HG03139 (cell line): ENCODE measurements around the gene STRIP1.

Experiments
- ATAC-seq: cut with Tn5 transposase; IDR thresholded peaks from one replicate; pipeline ENCODE4 v1.9.1; 2021; ENCODE audit not compliant: unreplicated experiment

The STRIP1 gene

GRCh38 chr1:110091381-110091780 is 57.0 kb downstream of the STRIP1 start:
- no peak for ATAC-seq

DNA sequence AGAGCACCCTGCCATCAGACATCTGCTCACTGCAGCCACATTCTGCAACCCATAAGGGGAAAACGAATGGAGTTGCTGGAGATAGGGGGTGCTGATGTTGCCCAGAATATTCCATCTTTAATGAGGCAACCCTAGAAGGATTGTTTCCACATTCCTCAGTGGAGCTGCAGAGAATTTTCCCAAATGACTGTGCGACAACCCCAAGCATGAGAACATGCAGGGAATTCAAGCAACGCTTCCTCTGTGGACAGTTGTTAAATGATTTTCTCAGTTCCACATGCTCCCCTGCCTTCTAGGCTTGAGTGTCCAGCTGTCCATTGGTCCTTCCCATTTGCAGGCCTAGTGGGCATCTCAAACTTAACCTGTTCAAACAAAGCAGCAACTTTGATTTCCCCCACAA is 57.4 kb downstream of the STRIP1 start:
- no peak for ATAC-seq

- no peak for ATAC-seq
Observed at GRCh38 chr1:110092991-110093390, 58.6 kb downstream of the STRIP1 start.

- ATAC-seq: no peak
Observed at GRCh38 chr1:110094931-110095654, 60.7 kb downstream of the STRIP1 start.

GRCh38 chr1:110097507-110098221 is 63.2 kb downstream of the STRIP1 start:
- no peak for ATAC-seq

DNA sequence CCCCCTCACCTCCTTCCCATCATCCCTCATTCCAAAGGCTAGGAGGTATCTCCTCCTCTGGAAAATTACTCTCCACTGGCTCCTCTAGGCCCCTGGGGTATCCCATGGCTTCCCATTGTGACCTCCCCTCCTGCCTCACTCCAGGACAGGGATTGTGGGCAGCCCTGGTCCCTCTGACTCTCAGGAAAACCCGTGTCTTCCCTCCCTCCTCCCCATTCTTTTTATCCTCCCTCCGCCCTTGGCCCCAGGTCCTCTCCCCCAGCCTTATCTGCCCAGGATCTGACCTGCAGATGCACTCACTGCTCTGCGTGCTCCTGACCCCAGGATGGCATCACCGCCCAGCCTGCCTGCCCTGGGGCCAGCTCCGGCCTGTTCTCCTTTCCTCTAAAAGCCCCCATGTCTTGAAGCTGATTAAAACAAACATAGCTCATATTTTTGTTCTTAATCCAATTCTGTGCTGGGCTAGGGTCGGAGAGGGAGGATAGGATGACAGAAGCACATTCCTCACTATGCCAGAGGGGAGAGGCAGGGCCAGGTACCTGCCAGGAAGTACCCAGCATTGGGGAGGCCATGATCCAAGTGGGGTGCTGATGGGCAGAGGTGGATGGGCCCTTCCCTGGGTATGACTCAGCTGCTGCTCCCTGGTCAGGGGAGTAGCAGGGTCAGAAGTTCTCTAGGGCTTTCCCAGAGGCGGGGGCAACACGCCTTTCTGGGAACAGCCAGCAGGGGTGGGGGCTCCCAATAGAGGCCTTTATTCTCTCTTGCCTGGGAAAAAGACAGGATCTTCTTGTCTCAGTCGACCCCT is 64.0 kb downstream of the STRIP1 start:
- no peak for ATAC-seq

GRCh38 chr1:110100335-110100734 is 65.9 kb downstream of the STRIP1 start:
- ATAC-seq: no peak

DNA sequence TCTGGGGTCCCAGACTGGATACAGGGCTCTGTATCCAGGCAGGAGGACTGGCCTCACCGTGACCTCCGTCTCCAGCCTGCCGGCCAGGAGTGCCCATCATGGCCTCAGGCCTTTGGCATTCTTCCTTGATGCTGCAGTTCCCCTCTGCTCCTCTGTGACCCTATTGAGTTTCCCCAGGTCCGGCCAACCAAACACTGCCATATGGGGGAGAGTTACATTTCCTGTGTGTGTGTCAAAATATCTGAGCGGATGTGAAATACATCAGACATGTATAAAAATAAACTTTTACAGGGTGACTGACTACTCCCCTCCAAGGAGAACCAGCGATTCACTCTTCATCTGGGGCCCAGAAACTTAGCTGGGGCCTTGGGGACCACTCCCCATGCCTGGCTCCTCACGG is 67.7 kb downstream of the STRIP1 start:
- no peak for ATAC-seq
